Measurements from ENCODE around the gene PAXX. TPM values are rescaled to one million over a fixed set of nuclear protein-coding genes. Genes with fewer than 3 reads are reported as not detected.
A peak's percentile ranks its signal among the peaks of the same experiment; 100 is the strongest.

PAXX gene
- total RNA-seq, 1 experiment from 2014 or later: 44.1 TPM

GRCh38 chr9:136960938-136961275 is 31.3 kb upstream of the PAXX start (continued):
- no peak for TF ChIP-seq AR (CRISPR knock-in tag; IDR thresholded peaks at IDR 0.05)
- TF ChIP-seq, protein P1, sequence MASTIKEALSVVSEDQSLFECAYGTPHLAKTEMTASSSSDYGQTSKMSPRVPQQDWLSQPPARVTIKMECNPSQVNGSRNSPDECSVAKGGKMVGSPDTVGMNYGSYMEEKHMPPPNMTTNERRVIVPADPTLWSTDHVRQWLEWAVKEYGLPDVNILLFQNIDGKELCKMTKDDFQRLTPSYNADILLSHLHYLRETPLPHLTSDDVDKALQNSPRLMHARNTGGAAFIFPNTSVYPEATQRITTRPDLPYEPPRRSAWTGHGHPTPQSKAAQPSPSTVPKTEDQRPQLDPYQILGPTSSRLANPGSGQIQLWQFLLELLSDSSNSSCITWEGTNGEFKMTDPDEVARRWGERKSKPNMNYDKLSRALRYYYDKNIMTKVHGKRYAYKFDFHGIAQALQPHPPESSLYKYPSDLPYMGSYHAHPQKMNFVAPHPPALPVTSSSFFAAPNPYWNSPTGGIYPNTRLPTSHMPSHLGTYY (CRISPR knock-in tag; IDR thresholded peaks at IDR 0.05): no peak
- TF ChIP-seq, protein P2, sequence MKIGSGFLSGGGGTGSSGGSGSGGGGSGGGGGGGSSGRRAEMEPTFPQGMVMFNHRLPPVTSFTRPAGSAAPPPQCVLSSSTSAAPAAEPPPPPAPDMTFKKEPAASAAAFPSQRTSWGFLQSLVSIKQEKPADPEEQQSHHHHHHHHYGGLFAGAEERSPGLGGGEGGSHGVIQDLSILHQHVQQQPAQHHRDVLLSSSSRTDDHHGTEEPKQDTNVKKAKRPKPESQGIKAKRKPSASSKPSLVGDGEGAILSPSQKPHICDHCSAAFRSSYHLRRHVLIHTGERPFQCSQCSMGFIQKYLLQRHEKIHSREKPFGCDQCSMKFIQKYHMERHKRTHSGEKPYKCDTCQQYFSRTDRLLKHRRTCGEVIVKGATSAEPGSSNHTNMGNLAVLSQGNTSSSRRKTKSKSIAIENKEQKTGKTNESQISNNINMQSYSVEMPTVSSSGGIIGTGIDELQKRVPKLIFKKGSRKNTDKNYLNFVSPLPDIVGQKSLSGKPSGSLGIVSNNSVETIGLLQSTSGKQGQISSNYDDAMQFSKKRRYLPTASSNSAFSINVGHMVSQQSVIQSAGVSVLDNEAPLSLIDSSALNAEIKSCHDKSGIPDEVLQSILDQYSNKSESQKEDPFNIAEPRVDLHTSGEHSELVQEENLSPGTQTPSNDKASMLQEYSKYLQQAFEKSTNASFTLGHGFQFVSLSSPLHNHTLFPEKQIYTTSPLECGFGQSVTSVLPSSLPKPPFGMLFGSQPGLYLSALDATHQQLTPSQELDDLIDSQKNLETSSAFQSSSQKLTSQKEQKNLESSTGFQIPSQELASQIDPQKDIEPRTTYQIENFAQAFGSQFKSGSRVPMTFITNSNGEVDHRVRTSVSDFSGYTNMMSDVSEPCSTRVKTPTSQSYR (CRISPR knock-in tag; IDR thresholded peaks at IDR 0.05): no peak
- no peak for TF ChIP-seq SMAD4 (CRISPR knock-in tag; IDR thresholded peaks at IDR 0.05)
- TF ChIP-seq CREM (CRISPR knock-in tag; IDR thresholded peaks at IDR 0.05): no peak
- no peak for TF ChIP-seq E2F1 (CRISPR knock-in tag; IDR thresholded peaks at IDR 0.05)
- TF ChIP-seq NFYB (CRISPR knock-in tag; conservative IDR thresholded peaks at IDR 0.05; ENCODE audit: low read depth): no peak
- TF ChIP-seq IRF1 (CRISPR knock-in tag; IDR thresholded peaks at IDR 0.05): no peak

GRCh38 chr9:136961279-136962065 is 30.8 kb upstream of the PAXX start:
- Mint-ChIP-seq H3K4me3 (no peak overlapping the region), H3K27ac (no peak overlapping the region), H3K9me3 (peaks cover 4% of the 10 kb centered on the region), H3K36me3 (no peaks in the 10 kb centered on the region), H3K27me3 (ENCODE audit: low read depth) (no peaks in the 10 kb centered on the region), H3K4me1 (peaks cover 10% of the 10 kb centered on the region)
- ChIA-PET CTCF (interaction anchor here (0.6 to 1.5 kb wide), 7 partner anchors 14 to 192 kb away, joined by 3 to 5 read pairs (median 4); partner anchors contain the start of gene FBXW5), POLR2A (interaction anchor here (0.6 kb wide), 1 partner anchor 456 kb away, joined by 3 read pairs; no protein-coding TSS in a partner anchor)
- TF ChIP-seq TCF7 (CRISPR knock-in tag; IDR thresholded peaks at IDR 0.05; ENCODE audit: low read depth): no peak
- TF ChIP-seq ZNF423 (CRISPR knock-in tag; IDR thresholded peaks at IDR 0.05): no peak
- no peak for TF ChIP-seq TEAD1 (CRISPR knock-in tag; IDR thresholded peaks at IDR 0.05)
- TF ChIP-seq, protein P3, sequence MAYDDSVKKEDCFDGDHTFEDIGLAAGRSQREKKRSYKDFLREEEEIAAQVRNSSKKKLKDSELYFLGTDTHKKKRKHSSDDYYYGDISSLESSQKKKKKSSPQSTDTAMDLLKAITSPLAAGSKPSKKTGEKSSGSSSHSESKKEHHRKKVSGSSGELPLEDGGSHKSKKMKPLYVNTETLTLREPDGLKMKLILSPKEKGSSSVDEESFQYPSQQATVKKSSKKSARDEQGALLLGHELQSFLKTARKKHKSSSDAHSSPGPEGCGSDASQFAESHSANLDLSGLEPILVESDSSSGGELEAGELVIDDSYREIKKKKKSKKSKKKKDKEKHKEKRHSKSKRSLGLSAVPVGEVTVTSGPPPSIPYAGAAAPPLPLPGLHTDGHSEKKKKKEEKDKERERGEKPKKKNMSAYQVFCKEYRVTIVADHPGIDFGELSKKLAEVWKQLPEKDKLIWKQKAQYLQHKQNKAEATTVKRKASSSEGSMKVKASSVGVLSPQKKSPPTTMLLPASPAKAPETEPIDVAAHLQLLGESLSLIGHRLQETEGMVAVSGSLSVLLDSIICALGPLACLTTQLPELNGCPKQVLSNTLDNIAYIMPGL (CRISPR knock-in tag; IDR thresholded peaks at IDR 0.05): no peak
- TF ChIP-seq SOX15 (CRISPR knock-in tag; IDR thresholded peaks at IDR 0.05): no peak
- ATAC-seq (0 out of 2 replicates have a peak, but pooled peaks have one; percentile 15), DNase-seq (ENCODE audit: low spot score) (no peak)

Data from WTC11 (cell line).